ENCODE measurements around the gene MRGPRE.

MRGPRE gene

GRCh38 chr11:3193373-3194015, 38.7 kb downstream of the MRGPRE start:
- DNase-seq (ENCODE audit: extremely low read depth, low read depth), result no peak
- H3K4me3 ChIP-seq (replicated peaks; ENCODE audit: low read depth, low read length), result no peak overlapping the region
- TF ChIP-seq CTCF (IDR thresholded peaks at IDR 0.05; ENCODE audit: low read depth, low read length, missing control alignments), result no peak

- no peak for DNase-seq (ENCODE audit: extremely low read depth, low read depth)
- H3K4me3 ChIP-seq (replicated peaks; ENCODE audit: low read depth, low read length), result no peak overlapping the region
- no peak for TF ChIP-seq CTCF (IDR thresholded peaks at IDR 0.05; ENCODE audit: low read depth, low read length, missing control alignments)
Measured at GRCh38 chr11:3192511-3193372, 39.5 kb downstream of the MRGPRE start.

- no peak for DNase-seq (ENCODE audit: extremely low read depth, low read depth)
- TF ChIP-seq CTCF (IDR thresholded peaks at IDR 0.05; ENCODE audit: low read depth, low read length, missing control alignments), result no peak
- no peak overlapping the region for H3K4me3 ChIP-seq (replicated peaks; ENCODE audit: low read depth, low read length)
Measured at GRCh38 chr11:3191586-3192324, 40.5 kb downstream of the MRGPRE start.

GRCh38 chr11:3190600-3190999, 41.6 kb downstream of the MRGPRE start:
- DNase-seq (ENCODE audit: extremely low read depth, low read depth), result no peak
- H3K4me3 ChIP-seq (replicated peaks; ENCODE audit: low read depth, low read length), result no peak overlapping the region
- TF ChIP-seq CTCF (IDR thresholded peaks at IDR 0.05; ENCODE audit: low read depth, low read length, missing control alignments), result no peak

- no peak for TF ChIP-seq CTCF (IDR thresholded peaks at IDR 0.05; ENCODE audit: low read depth, low read length, missing control alignments)
- no peak overlapping the region for H3K4me3 ChIP-seq (replicated peaks; ENCODE audit: low read depth, low read length)
Measured at GRCh38 chr11:3189886-3190583, 42.2 kb downstream of the MRGPRE start.

GRCh38 chr11:3189196-3189843, 42.9 kb downstream of the MRGPRE start:
- no peak for DNase-seq (ENCODE audit: extremely low read depth, low read depth)
- TF ChIP-seq CTCF (IDR thresholded peaks at IDR 0.05; ENCODE audit: low read depth, low read length, missing control alignments), result no peak
- no peak overlapping the region for H3K4me3 ChIP-seq (replicated peaks; ENCODE audit: low read depth, low read length)

More at GRCh38 chr11:3189886-3190583, 42.2 kb downstream of the MRGPRE start:
- DNase-seq (ENCODE audit: extremely low read depth, low read depth), result no peak

All from HFF-Myc (cell line).